AG10803 (cell line): ENCODE data around the gene EPS8.

Experiments used
- DNase-seq: peaks from one replicate; pipeline ENCODE4 v3.0.0; 2010; ENCODE audit warnings: low read depth
- H3K4me3 ChIP-seq: 2 replicates; pipeline ENCODE4 v1.5.1; 2011; ENCODE audit warnings: mild to moderate bottlenecking, low read length, control low read depth
- CTCF ChIP-seq: conservative IDR thresholded peaks from 2 replicates; pipeline ENCODE4 v1.5.1; 2011; ENCODE audit warnings: mild to moderate bottlenecking, low read length, control low read depth, inconsistent platforms

EPS8 gene

GRCh38 chr12:15797818-15798217 is 8.6 kb upstream of the EPS8 start:
- no peak overlapping the region for H3K4me3 ChIP-seq
- DNase-seq, result no peak
- no peak for TF ChIP-seq CTCF

- peak; percentile 53 for DNase-seq
- H3K4me3 ChIP-seq, result no peak overlapping the region
- TF ChIP-seq CTCF, result no peak
Measured at GRCh38 chr12:15796493-15797141, 7.4 kb upstream of the EPS8 start.

- no peak for TF ChIP-seq CTCF
Measured at GRCh38 chr12:15794836-15795235, 5.6 kb upstream of the EPS8 start.

DNA sequence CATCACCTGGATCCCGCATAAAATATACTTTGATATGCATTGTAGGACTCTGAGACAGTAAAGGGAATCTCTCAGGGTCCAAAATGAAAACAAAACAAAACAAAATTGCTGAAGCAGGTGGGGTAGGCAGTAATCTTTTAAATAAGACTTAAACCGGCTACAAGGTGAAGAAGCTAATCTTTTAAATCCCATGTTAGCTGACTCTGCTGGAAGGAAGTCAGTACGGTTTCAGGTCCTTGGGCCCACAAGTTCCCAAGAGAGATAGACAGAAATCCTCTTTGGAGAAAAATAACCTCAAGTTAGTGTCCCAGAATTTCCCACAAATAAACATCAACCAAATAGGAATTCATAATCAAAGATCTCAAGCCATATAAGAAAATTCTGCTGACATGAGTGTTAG is 5.0 kb upstream of the EPS8 start:
- no peak for DNase-seq
- no peak for TF ChIP-seq CTCF
- H3K4me3 ChIP-seq, result no peak overlapping the region

More at GRCh38 chr12:15794836-15795235, 5.6 kb upstream of the EPS8 start:
- DNase-seq, result no peak
- no peak overlapping the region for H3K4me3 ChIP-seq

- DNase-seq, result peak; percentile 52
- peak overlapping the region; percentile 87 for H3K4me3 ChIP-seq
Measured at GRCh38 chr12:15788233-15789219, 662 bp downstream of the EPS8 start.

DNA sequence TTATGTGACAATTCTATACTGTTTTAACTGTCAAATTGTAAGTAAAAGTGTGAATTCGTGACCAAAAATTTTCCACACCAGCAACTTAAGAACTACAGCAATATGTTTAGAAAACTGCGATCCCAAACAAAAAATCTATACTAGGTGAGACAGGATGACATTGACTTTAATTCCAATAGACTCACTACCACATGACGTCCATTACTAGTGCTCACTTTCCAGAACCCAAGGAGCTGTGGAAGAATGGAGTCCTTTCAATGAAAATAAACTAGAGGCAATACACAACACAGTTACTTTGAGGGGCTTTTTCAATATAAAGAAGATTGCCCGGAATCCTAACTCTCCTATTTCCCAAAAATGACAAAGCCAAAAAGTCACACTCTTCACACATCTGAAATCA is 1.4 kb downstream of the EPS8 start:
- DNase-seq, result no peak
- no peak for TF ChIP-seq CTCF
- H3K4me3 ChIP-seq, result peak overlapping the region; percentile 87

More at GRCh38 chr12:15788233-15789219, 662 bp downstream of the EPS8 start:
- TF ChIP-seq CTCF, result peak; percentile 13; the same call in 1 of the 2 replicates

GRCh38 chr12:15786772-15787171 is 2.4 kb downstream of the EPS8 start:
- peak overlapping the region; percentile 87; the same call in 1 of the 2 replicates for H3K4me3 ChIP-seq
- DNase-seq, result no peak

More at GRCh38 chr12:15786772-15787171, 2.4 kb downstream of the EPS8 start:
- TF ChIP-seq CTCF, result no peak
